Activated CD4-positive, CD25-positive, alpha-beta regulatory T cell treated with anti-CD3 and anti-CD28 coated beads, Interleukin-2, amount 50 U/mL, for 72 hours (primary cell): Measurements from ENCODE around the gene DLGAP3.
"Not testable (repeated sequence)": the region's sequence is repeated elsewhere in the genome, so short reads cannot be mapped to it uniquely, and the experiment has no call there.

Source experiments
- DNase-seq: peaks from one replicate; pipeline ENCODE4 v3.0.0; 2021

The DLGAP3 gene

GRCh38 chr1:34828611-34829010, 100.8 kb downstream of the DLGAP3 start:
- no peak for DNase-seq

GRCh38 chr1:34827341-34827941, 102.0 kb downstream of the DLGAP3 start:
- no peak for DNase-seq

DNA sequence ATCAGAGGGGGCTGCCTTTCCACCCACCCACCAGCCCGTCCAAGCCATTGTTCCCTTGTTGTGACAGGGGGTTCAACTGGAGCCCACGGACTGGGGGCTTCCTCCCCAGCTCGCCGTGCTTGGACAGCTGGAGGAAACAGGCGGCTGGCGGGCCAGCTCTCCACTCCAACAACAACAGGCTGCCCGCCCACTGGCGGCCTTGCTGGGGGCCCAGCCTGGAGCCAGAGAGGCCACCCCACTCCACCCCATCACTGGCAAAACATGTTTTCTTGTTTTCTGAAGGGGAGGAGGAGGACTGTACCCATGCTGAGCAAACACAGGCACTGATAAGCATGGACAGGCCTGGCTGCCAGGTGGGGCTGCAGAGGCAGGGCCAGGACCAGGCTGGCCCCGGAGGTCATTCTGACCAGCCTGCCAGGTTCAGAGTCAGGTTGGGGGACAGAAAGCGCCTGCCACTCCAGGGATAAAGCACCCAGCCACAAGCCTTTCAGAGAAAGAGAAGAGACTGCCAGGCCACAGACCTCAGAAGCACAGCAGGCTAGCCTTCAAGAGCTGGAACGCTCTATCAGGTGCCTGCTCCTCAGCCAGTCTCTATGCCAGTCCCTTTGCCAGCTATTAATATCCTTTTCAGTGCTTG, 103.9 kb downstream of the DLGAP3 start:
- DNase-seq: no peak

DNA sequence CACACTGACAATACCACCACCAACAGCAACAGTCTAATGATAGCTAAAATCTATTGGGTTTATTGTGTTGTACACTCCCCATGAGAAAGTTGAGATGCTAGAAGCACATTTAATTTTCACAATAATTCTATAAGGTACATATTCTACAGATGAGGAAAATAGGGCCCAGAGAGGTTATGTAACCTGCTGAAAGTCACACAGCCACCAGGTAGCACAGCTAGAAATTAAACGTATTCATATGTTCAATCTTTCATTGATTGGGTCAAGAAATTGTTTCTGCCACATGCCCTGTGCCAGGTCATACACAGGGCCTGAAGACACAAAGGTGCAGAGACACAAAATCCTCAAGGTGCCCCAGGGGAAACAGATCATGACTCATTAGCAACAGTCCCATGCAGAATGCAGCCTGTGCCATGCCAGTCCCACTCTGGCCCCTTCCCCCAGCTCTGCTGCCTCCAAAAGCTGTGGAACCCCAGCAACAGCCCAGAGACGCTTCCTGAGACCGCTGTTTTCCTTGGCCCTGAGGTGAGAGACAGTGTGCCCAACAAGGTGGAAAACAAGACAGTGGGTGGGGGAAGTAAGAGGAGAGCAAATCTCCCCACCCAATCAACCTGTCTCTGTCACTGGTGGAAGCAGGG, 104.5 kb downstream of the DLGAP3 start:
- DNase-seq: no peak

GRCh38 chr1:34822202-34822601, 107.2 kb downstream of the DLGAP3 start:
- DNase-seq: no peak

- DNase-seq: not testable (repeated sequence)
These were observed 110.6 kb downstream of the DLGAP3 start for GRCh38 chr1:34818862-34819261.

GRCh38 chr1:34816778-34817177, 112.7 kb downstream of the DLGAP3 start:
- DNase-seq: no peak

GRCh38 chr1:34816332-34816731, 113.1 kb downstream of the DLGAP3 start:
- DNase-seq: no peak
